NCI-H1694 treated with DMSO at 0.1 percent for 48 hours (cell line): ENCODE data around the gene GAREM1.

Source experiments
- DNase-seq: peaks from one replicate; lab custom pipeline; 2025; lab: John Stamatoyannopoulos, UW

The GAREM1 gene

GRCh38 chr18:32424696-32425095, 46.0 kb downstream of the GAREM1 start:
- no peak for DNase-seq

DNA sequence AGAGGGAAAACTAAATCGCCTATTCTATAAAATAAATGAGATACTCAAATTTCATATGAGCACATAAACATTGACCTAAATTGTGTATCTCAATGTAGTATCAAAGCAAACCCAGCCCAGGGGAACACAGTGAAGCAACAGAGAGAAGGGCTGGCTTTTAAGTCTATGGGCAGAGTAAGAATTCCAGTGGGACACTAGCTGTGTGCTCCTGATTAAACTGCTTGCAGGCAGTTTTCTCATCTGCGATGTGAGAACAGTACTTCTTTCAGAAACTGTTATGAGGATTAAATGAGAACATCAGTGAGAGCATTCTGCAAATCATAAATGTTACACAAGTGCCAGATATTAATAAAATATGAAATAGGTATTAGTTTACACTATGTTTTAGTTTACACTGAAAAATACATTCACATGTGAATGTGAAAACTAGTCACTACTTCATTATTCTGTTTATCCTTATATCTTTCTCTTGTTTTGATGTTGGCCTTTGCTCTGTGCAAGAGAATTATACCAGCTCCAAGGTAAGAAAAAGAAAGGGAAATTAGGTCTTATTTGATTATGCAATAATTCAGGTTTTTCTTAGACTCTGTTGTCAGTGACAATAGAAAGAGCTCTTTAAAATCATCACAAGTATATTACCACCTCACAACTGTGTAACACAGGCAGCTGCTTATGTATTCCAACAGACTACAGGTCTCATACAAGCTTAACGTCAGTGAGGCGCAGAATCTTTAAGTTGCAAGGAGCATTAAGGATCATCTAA, 47.5 kb downstream of the GAREM1 start:
- no peak for DNase-seq

GRCh38 chr18:32422201-32422600, 48.5 kb downstream of the GAREM1 start:
- DNase-seq = no peak

DNA sequence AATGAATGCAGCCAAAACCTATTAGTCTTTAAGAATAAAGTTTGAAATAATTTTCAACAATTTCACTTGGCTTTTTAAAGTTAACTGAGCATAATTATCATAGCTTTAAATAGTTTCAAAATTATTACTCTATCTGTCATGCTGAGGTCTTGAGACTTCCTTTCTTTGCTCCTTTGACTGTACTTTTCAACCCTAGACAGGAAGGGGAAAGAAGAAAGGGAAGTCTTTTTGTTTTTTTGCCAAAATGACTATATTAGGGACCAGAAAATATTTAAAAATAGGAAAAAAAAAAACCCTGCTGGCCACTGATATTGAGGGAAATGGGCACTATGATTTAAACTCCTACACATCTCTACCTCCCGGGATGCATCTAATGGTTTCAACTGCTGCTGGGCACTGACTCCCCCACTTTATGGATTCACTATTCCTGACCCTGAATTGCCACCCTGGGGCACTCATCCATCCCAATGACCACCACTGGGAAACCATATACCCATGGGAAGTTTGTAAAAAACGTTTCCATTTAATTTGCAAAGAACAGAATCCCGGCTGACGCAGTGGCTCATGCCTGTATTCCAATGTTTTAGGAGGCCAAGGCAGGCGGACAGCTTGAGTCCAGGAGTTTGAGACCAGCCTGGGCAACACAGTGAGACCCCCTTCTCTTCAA, 50.5 kb downstream of the GAREM1 start:
- DNase-seq = no peak

- no peak for DNase-seq
These were observed 52.5 kb downstream of the GAREM1 start for GRCh38 chr18:32418148-32418547.

DNA sequence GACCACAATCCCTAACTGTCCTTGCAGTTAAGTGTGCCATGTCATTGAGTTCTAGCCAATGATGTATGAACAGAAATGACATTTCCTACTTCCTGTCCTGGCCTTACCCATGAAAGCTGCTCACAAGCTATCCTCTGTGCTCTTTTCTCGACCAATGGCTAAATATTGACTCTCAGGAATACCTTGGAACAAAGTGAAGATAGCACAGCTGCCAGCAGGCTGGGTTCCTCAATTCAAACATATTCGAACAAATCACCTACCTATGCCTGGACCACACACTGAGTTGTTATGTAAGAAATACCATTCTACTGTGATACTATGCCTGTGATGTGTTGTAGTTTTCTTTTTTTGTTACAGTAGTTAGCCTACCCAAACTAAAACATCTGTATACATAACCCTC, 65.1 kb downstream of the GAREM1 start:
- DNase-seq = no peak

DNA sequence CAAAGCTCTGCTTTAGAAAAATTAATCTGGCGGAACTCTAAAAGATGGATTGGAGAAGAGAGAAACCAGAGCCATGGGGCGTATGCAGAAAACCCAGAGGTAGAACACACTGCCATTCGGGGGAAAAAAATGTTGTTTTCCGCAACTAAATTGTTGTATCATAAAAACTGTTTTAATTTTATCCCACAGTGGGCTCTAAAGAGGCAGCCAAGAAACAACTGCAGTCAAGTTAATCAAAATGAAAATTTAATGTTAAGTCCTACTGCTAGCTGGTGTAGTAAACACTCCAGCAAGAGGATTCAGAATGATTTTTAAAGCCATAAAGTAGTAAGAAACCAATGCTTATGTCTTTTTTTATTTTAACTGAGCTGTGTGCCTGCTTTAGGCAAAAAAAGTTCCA, 69.1 kb downstream of the GAREM1 start:
- no peak for DNase-seq

DNA sequence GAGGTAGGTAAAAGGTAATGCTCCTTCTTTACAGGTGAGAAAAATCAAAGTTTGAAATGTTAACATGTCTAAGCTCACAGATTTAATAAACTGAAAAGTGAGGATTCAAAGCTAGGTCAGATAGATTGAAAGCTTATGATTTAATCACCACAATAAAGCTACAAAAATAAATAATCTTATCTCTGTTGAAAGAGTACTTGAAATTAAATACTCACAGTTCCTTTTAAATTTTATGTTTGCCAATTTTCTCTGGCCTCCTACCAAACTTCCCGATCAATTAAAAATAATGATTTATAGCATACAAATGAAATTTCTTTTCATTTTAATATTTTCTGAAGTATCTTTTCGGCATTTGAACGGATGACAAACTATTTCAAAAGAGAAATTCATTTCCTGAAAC, 77.3 kb downstream of the GAREM1 start:
- no peak for DNase-seq

DNA sequence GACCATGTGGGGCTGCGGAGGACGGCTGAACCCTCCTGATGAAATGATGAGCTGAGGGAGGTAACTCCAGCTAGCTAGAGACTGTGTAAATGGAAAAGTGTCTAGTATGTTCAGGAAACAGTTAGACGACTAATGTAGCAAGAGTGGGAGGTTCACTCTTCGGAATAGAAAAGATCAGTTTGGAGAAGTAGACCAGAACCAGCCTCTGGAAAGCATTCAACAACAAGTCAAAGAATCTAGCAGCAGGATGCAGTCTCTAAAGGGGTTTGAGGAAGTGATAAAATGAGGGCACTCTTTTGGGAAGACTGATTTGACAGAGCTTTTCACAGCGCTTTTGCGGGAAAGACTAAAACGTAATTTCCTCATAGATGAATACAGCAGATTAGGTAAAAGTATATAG, 79.6 kb downstream of the GAREM1 start:
- no peak for DNase-seq

GRCh38 chr18:32389858-32390257, 80.8 kb downstream of the GAREM1 start:
- DNase-seq = no peak

DNA sequence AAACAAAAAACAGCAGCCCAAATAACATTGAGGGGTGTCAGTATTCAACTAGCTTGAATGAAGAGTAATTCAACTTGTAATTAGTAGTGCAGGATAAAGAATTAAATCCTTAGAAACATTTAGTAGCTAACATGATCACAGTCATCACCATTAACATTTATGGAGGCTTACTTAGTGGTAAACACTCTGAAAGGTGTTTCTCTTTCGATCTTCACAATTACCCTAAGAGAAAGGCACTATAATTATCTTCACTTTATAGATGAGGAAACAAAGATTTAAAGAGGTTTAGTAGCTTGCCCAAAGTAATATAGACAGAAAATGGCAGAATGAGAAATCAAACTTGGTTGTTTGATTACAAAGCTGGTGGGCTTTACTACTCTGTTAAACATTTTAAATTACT, 81.5 kb downstream of the GAREM1 start:
- no peak for DNase-seq

- DNase-seq = no peak
These were observed 84.2 kb downstream of the GAREM1 start for GRCh38 chr18:32386471-32386870.

- DNase-seq = no peak
These were observed 87.4 kb downstream of the GAREM1 start for GRCh38 chr18:32383050-32383819.

DNA sequence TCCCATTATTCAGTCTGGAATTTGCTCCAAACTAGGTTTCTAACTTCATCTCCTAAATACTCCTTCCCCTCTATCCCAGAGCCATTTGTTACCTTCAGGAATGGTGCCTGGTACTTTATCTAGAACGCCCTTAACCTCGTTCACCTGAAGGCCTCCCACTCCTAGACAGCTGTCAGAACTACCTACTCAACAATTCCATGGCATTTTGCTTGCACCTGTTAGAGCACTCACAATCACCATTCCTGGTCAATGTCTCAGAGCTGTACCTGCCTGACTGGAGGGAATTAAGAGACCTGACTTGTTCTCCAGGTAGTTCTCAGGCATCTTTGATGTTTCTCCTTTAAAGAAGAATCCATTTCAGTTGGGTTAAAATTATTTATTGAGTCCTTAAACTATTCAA, 88.9 kb downstream of the GAREM1 start:
- no peak for DNase-seq

DNA sequence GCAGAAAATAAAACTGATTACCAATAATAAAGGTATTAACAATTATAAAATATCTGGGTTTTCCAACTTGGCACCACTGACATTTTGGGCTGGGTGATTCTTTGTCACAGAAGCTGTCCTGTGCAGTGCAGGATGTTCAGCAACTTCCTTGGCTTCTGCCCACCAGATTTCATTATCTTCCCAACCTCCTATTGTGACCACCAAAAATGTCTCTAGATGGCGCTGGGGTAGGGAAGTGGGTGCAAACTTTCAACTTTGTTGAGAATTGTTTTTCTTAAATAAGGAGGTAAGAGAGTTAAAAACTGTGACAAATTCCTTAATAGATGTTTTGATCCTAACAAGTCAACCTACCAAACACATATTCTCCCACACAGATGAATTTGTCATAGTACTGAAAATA, 90.1 kb downstream of the GAREM1 start:
- DNase-seq = no peak

DNA sequence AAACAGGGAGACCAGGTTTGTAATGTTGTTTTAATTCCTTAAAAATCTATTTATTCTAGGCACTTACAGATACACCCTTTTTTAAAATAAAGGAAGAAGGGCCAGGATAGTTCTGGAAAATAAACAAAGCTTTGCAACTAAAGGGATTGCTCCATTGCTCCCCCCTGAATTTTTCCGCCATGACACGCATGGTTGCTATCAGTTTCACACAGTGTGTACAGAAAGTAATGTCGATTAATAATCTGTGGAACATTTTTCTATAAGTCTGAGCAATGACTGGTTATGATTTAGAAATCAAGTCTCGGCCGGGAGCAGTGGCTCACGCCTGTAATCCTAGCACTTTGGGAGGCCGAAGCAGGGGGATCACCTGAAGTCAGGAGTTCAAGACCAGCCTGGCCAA, 90.8 kb downstream of the GAREM1 start:
- DNase-seq = no peak

GRCh38 chr18:32378705-32379104, 92.0 kb downstream of the GAREM1 start:
- no peak for DNase-seq

- peak; percentile 52 for DNase-seq
These were observed 96.7 kb downstream of the GAREM1 start for GRCh38 chr18:32373995-32374394.

GRCh38 chr18:32373505-32373904, 97.2 kb downstream of the GAREM1 start:
- DNase-seq = no peak

DNA sequence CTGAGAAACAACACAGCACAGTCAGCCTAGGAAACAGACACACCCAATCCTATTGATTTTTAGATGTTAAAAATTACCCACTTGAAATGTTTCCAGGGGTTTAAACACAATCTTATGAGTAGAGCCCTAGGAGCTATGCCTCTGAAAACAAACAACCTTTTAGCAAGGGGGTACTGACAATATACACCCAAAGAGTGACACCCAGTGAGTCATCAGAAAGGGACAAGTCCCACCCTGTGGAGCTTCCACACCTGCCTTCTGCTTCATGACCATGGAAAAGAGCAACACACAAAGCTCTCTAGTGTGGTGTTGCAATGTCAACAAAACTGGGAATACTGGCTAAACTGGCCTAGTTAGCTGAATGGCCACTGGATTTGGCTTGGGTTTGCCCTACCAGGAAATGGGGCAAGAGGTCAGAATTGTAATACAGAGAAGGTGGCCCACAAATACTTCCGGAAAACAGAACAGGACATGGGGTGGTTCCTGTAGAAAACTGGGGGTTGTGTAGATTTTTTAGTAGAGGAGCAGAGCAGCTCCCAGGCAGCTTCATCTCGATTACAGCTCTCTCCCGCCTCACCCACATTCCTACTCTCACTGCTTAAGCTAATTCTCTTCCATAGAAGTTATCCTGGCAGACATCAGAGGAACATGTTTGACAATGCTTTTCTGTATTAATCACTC, 98.2 kb downstream of the GAREM1 start:
- no peak for DNase-seq

- no peak for DNase-seq
These were observed 98.7 kb downstream of the GAREM1 start for GRCh38 chr18:32372047-32372380.

DNA sequence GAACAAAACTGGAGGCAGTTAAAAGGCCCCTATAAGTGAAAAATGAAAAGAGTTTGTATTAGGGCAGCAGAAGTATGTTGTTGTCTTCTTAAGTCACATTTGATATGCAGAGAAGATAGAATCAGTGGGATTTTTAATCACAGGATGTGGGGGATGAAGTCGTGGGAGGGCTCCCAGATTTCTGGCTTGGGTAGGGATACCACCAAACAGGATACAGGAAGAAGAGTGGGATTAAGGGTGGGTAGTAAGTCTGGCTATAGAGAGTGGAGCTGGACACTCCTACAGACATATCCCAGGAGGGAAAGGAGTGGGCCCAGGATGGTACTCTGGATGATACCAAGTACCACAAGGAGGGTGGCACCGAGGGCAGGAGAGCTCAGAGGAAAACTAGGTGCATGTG, 99.3 kb downstream of the GAREM1 start:
- no peak for DNase-seq

GRCh38 chr18:32368991-32369390, 101.7 kb downstream of the GAREM1 start:
- peak; percentile 62 for DNase-seq
